Stimulated activated memory B cell treated with anti-CD40 and anti-IgM and Interleukin-4, amounts not matched to agents 10 μg/mL and 1 μg/mL and 100 μg/mL, for 72 hours (primary cell): ENCODE measurements around the gene DYNLRB2.
A peak's percentile ranks its signal among the peaks of the same experiment; 100 is the strongest.

ENCODE experiments used
- ATAC-seq: fragments of 150-1000 bp; cut with Tn5 transposase; 2 replicates; pipeline ENCODE4 v1.10.0; 2021
- H3K27ac Mint-ChIP-seq: one replicate; pipeline ENCODE4 v1.8.0; 2022; ENCODE audit warnings: mild to moderate bottlenecking, mixed read lengths
- H3K27me3 Mint-ChIP-seq: one replicate; pipeline ENCODE4 v1.8.0; 2022; ENCODE audit warnings: mixed read lengths
- H3K36me3 Mint-ChIP-seq: one replicate; pipeline ENCODE4 v1.8.0; 2022; ENCODE audit warnings: mixed read lengths
- H3K4me1 Mint-ChIP-seq: one replicate; pipeline ENCODE4 v1.8.0; 2022; ENCODE audit warnings: mixed read lengths
- H3K4me3 Mint-ChIP-seq: one replicate; pipeline ENCODE4 v1.8.0; 2022; ENCODE audit warnings: mild to moderate bottlenecking, moderate library complexity, mixed read lengths
- H3K9me3 Mint-ChIP-seq: one replicate; pipeline ENCODE4 v1.8.0; 2022; ENCODE audit warnings: mixed read lengths

Gene DYNLRB2

GRCh38 chr16:80540516-80541305 is at the start of gene DYNLRB2:
DYNLRB2 (plus strand) TSS chr16:80540993; CDS start chr16:80541077, 84 bp downstream.
- ATAC-seq: peak; percentile 96
- Mint-ChIP-seq H3K27ac (peak within 1 kb of the TSS; percentile 91), H3K27me3 (peaks cover 13% of the 10 kb centered on the region), H3K4me1 (peaks cover 20% of the 10 kb centered on the region), H3K36me3 (no peaks in the 10 kb centered on the region), H3K4me3 (peak within 1 kb of the TSS; percentile 95), H3K9me3 (no peaks in the 10 kb centered on the region)

GRCh38 chr16:80500116-80500859 is 40.5 kb upstream of the DYNLRB2 start:
- no peak overlapping the region for H3K4me3 Mint-ChIP-seq

GRCh38 chr16:80500961-80501525 is 39.8 kb upstream of the DYNLRB2 start:
- Mint-ChIP-seq H3K36me3 (no peaks in the 10 kb centered on the region), H3K4me1 (peaks cover 13% of the 10 kb centered on the region), H3K9me3 (peaks cover 14% of the 10 kb centered on the region), H3K4me3 (no peak overlapping the region), H3K27ac (no peak overlapping the region), H3K27me3 (peaks cover 22% of the 10 kb centered on the region)
- no peak for ATAC-seq

More at GRCh38 chr16:80500116-80500859, 40.5 kb upstream of the DYNLRB2 start:
- peak; percentile 79 for ATAC-seq
- no peaks in the 10 kb centered on the region for H3K36me3 Mint-ChIP-seq
- H3K27me3 Mint-ChIP-seq: peaks cover 29% of the 10 kb centered on the region
- H3K4me1 Mint-ChIP-seq: peaks cover 13% of the 10 kb centered on the region
- H3K9me3 Mint-ChIP-seq: peaks cover 14% of the 10 kb centered on the region
- H3K27ac Mint-ChIP-seq: no peak overlapping the region

GRCh38 chr16:80503107-80503506 is 37.7 kb upstream of the DYNLRB2 start:
- H3K4me1 Mint-ChIP-seq: peaks cover 13% of the 10 kb centered on the region
- H3K27me3 Mint-ChIP-seq: peaks cover 17% of the 10 kb centered on the region
- no peaks in the 10 kb centered on the region for H3K36me3 Mint-ChIP-seq
- no peak for ATAC-seq
- peaks cover 14% of the 10 kb centered on the region for H3K9me3 Mint-ChIP-seq
- H3K4me3 Mint-ChIP-seq: no peak overlapping the region
- H3K27ac Mint-ChIP-seq: no peak overlapping the region

GRCh38 chr16:80507538-80507937 is 33.3 kb upstream of the DYNLRB2 start:
- peaks cover 4% of the 10 kb centered on the region for H3K9me3 Mint-ChIP-seq
- no peak overlapping the region for H3K27ac Mint-ChIP-seq
- H3K27me3 Mint-ChIP-seq: peaks cover 33% of the 10 kb centered on the region
- no peak overlapping the region for H3K4me3 Mint-ChIP-seq
- ATAC-seq: no peak
- no peaks in the 10 kb centered on the region for H3K4me1 Mint-ChIP-seq
- no peaks in the 10 kb centered on the region for H3K36me3 Mint-ChIP-seq

- no peak overlapping the region for H3K27ac Mint-ChIP-seq
- H3K36me3 Mint-ChIP-seq: no peaks in the 10 kb centered on the region
- no peaks in the 10 kb centered on the region for H3K9me3 Mint-ChIP-seq
- no peaks in the 10 kb centered on the region for H3K4me1 Mint-ChIP-seq
- no peak overlapping the region for H3K4me3 Mint-ChIP-seq
- ATAC-seq: no peak
- peaks cover 56% of the 10 kb centered on the region for H3K27me3 Mint-ChIP-seq
Measured at GRCh38 chr16:80509872-80510271, 30.9 kb upstream of the DYNLRB2 start.

- H3K36me3 Mint-ChIP-seq: no peaks in the 10 kb centered on the region
- H3K27ac Mint-ChIP-seq: no peak overlapping the region
- no peak for ATAC-seq
- H3K4me1 Mint-ChIP-seq: no peaks in the 10 kb centered on the region
- H3K9me3 Mint-ChIP-seq: no peaks in the 10 kb centered on the region
- H3K27me3 Mint-ChIP-seq: peaks cover 56% of the 10 kb centered on the region
- no peak overlapping the region for H3K4me3 Mint-ChIP-seq
Measured at GRCh38 chr16:80511824-80512592, 28.8 kb upstream of the DYNLRB2 start.

- no peak for ATAC-seq
- H3K4me1 Mint-ChIP-seq: no peaks in the 10 kb centered on the region
- H3K27me3 Mint-ChIP-seq: peaks cover 55% of the 10 kb centered on the region
- no peak overlapping the region for H3K27ac Mint-ChIP-seq
- no peak overlapping the region for H3K4me3 Mint-ChIP-seq
- no peaks in the 10 kb centered on the region for H3K36me3 Mint-ChIP-seq
- no peaks in the 10 kb centered on the region for H3K9me3 Mint-ChIP-seq
Measured at GRCh38 chr16:80512593-80512853, 28.3 kb upstream of the DYNLRB2 start.

- Mint-ChIP-seq H3K4me3 (no peak overlapping the region), H3K27me3 (peaks cover 28% of the 10 kb centered on the region), H3K36me3 (no peaks in the 10 kb centered on the region), H3K9me3 (peaks cover 3% of the 10 kb centered on the region), H3K4me1 (peaks cover 14% of the 10 kb centered on the region), H3K27ac (no peak overlapping the region)
- no peak for ATAC-seq
Measured at GRCh38 chr16:80515374-80515773, 25.4 kb upstream of the DYNLRB2 start.

GRCh38 chr16:80517846-80518245 is 22.9 kb upstream of the DYNLRB2 start:
- no peak for ATAC-seq
- Mint-ChIP-seq H3K27ac (no peak overlapping the region), H3K9me3 (peaks cover 3% of the 10 kb centered on the region), H3K4me1 (peaks cover 14% of the 10 kb centered on the region), H3K27me3 (peaks cover 20% of the 10 kb centered on the region), H3K4me3 (no peak overlapping the region), H3K36me3 (no peaks in the 10 kb centered on the region)

GRCh38 chr16:80518436-80518835 is 22.4 kb upstream of the DYNLRB2 start:
- Mint-ChIP-seq H3K4me3 (no peak overlapping the region), H3K36me3 (no peaks in the 10 kb centered on the region), H3K27ac (no peak overlapping the region), H3K4me1 (peaks cover 14% of the 10 kb centered on the region), H3K27me3 (peaks cover 14% of the 10 kb centered on the region), H3K9me3 (peaks cover 3% of the 10 kb centered on the region)
- peak; percentile 76 for ATAC-seq

- Mint-ChIP-seq H3K9me3 (peaks cover 3% of the 10 kb centered on the region), H3K27ac (no peak overlapping the region)
- ATAC-seq: no peak
Measured at GRCh38 chr16:80519189-80519588, 21.6 kb upstream of the DYNLRB2 start.

GRCh38 chr16:80525420-80525819 is 15.4 kb upstream of the DYNLRB2 start:
- H3K9me3 Mint-ChIP-seq: no peaks in the 10 kb centered on the region
- H3K36me3 Mint-ChIP-seq: no peaks in the 10 kb centered on the region
- H3K4me1 Mint-ChIP-seq: no peaks in the 10 kb centered on the region

More at GRCh38 chr16:80519189-80519588, 21.6 kb upstream of the DYNLRB2 start:
- Mint-ChIP-seq H3K36me3 (no peaks in the 10 kb centered on the region), H3K4me3 (no peak overlapping the region), H3K27me3 (peaks cover 6% of the 10 kb centered on the region), H3K4me1 (peaks cover 14% of the 10 kb centered on the region)

GRCh38 chr16:80526418-80527061 is 14.3 kb upstream of the DYNLRB2 start:
- no peak overlapping the region for H3K27ac Mint-ChIP-seq

More at GRCh38 chr16:80525420-80525819, 15.4 kb upstream of the DYNLRB2 start:
- H3K27ac Mint-ChIP-seq: no peak overlapping the region
- no peaks in the 10 kb centered on the region for H3K27me3 Mint-ChIP-seq
- no peak overlapping the region for H3K4me3 Mint-ChIP-seq
- ATAC-seq: no peak

GRCh38 chr16:80527297-80527696 is 13.5 kb upstream of the DYNLRB2 start:
- peak; percentile 67 for ATAC-seq
- no peak overlapping the region for H3K4me3 Mint-ChIP-seq
- no peaks in the 10 kb centered on the region for H3K27me3 Mint-ChIP-seq
- H3K36me3 Mint-ChIP-seq: no peaks in the 10 kb centered on the region
- no peaks in the 10 kb centered on the region for H3K4me1 Mint-ChIP-seq
- H3K27ac Mint-ChIP-seq: no peak overlapping the region
- H3K9me3 Mint-ChIP-seq: no peaks in the 10 kb centered on the region

More at GRCh38 chr16:80526418-80527061, 14.3 kb upstream of the DYNLRB2 start:
- no peaks in the 10 kb centered on the region for H3K27me3 Mint-ChIP-seq
- H3K4me3 Mint-ChIP-seq: no peak overlapping the region
- no peak for ATAC-seq
- H3K9me3 Mint-ChIP-seq: no peaks in the 10 kb centered on the region
- H3K4me1 Mint-ChIP-seq: no peaks in the 10 kb centered on the region
- no peaks in the 10 kb centered on the region for H3K36me3 Mint-ChIP-seq
